ENCODE measurements around the gene ATP5PO. TPM values are rescaled to one million over a fixed set of nuclear protein-coding genes. Genes with fewer than 3 reads are reported as not detected.

Gene ATP5PO
- total and polyA plus RNA-seq, 2 of the 13 experiments (the other 11 are each of a cell fraction or from before 2014, with no cell fraction given), result 256 to 297 TPM

GRCh38 chr21:33856893-33857527, 58.6 kb downstream of the ATP5PO start (continued):
- TF ChIP-seq, protein P1, sequence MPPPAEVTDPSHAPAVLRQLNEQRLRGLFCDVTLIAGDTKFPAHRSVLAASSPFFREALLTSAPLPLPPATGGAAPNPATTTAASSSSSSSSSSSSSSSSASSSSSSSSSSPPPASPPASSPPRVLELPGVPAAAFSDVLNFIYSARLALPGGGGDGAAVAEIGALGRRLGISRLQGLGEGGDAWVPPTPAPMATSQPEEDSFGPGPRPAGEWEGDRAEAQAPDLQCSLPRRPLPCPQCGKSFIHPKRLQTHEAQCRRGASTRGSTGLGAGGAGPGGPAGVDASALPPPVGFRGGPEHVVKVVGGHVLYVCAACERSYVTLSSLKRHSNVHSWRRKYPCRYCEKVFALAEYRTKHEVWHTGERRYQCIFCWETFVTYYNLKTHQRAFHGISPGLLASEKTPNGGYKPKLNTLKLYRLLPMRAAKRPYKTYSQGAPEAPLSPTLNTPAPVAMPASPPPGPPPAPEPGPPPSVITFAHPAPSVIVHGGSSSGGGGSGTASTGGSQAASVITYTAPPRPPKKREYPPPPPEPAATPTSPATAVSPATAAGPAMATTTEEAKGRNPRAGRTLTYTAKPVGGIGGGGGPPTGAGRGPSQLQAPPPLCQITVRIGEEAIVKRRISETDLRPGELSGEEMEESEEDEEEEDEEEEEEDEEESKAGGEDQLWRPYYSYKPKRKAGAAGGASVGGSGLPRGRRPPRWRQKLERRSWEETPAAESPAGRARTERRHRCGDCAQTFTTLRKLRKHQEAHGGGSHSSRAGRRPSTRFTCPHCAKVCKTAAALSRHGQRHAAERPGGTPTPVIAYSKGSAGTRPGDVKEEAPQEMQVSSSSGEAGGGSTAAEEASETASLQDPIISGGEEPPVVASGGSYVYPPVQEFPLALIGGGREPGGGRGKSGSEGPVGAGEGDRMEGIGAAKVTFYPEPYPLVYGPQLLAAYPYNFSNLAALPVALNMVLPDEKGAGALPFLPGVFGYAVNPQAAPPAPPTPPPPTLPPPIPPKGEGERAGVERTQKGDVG (CRISPR knock-in tag; IDR thresholded peaks at IDR 0.05; ENCODE audit: borderline replicate concordance), result no peak
- TF ChIP-seq ZNF644 (CRISPR knock-in tag; IDR thresholded peaks at IDR 0.05; ENCODE audit: low read depth) (0 out of 2 replicates have a peak, but pooled peaks have one; percentile 25), KLF12 (CRISPR knock-in tag; IDR thresholded peaks at IDR 0.05; ENCODE audit: borderline replicate concordance) (no peak), MLLT10 (CRISPR knock-in tag; IDR thresholded peaks at IDR 0.05) (no peak), ELF1 (CRISPR knock-in tag; IDR thresholded peaks at IDR 0.05) (no peak), ZNF687 (CRISPR knock-in tag; IDR thresholded peaks at IDR 0.05) (0 out of 2 replicates have a peak, but pooled peaks have one; percentile 21), CCAR2 (optimal IDR thresholded peaks at IDR 0.05; ENCODE audit: low read depth, low read length) (no peak), PRMT3 (CRISPR knock-in tag; IDR thresholded peaks at IDR 0.05; ENCODE audit: borderline replicate concordance, low read depth) (no peak), THAP11 (CRISPR knock-in tag; IDR thresholded peaks at IDR 0.05) (no peak), FLYWCH1 (CRISPR knock-in tag; IDR thresholded peaks at IDR 0.05) (no peak), ZNF24 (IDR thresholded peaks at IDR 0.05) (no peak), ARID5B (CRISPR knock-in tag; IDR thresholded peaks at IDR 0.05) (0 out of 2 replicates have a peak, but pooled peaks have one; percentile 29), TAF15 (IDR thresholded peaks at IDR 0.05; ENCODE audit: low read depth, low read length, poor library complexity, severe bottlenecking) (no peak), CEBPB (IDR thresholded peaks at IDR 0.05; ENCODE audit: borderline replicate concordance, low read depth, low read length) (peak; percentile 39; the same call in 1 of the 2 replicates), ZNF34 (CRISPR knock-in tag; IDR thresholded peaks at IDR 0.05; ENCODE audit: borderline replicate concordance) (no peak)
- TF ChIP-seq, protein P2, sequence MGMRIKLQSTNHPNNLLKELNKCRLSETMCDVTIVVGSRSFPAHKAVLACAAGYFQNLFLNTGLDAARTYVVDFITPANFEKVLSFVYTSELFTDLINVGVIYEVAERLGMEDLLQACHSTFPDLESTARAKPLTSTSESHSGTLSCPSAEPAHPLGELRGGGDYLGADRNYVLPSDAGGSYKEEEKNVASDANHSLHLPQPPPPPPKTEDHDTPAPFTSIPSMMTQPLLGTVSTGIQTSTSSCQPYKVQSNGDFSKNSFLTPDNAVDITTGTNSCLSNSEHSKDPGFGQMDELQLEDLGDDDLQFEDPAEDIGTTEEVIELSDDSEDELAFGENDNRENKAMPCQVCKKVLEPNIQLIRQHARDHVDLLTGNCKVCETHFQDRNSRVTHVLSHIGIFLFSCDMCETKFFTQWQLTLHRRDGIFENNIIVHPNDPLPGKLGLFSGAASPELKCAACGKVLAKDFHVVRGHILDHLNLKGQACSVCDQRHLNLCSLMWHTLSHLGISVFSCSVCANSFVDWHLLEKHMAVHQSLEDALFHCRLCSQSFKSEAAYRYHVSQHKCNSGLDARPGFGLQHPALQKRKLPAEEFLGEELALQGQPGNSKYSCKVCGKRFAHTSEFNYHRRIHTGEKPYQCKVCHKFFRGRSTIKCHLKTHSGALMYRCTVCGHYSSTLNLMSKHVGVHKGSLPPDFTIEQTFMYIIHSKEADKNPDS (CRISPR knock-in tag; IDR thresholded peaks at IDR 0.05), result no peak
